Measurements from ENCODE around the gene PKP2. TPM values are rescaled to one million over a fixed set of nuclear protein-coding genes. Genes with fewer than 3 reads are reported as not detected.
"Not testable (repeated sequence)": the region's sequence is repeated elsewhere in the genome, so short reads cannot be mapped to it uniquely, and the experiment has no call there.

The PKP2 gene
- total and polyA plus RNA-seq, 4 donors = 0.91 to 10.4 (median 3.8) TPM

DNA sequence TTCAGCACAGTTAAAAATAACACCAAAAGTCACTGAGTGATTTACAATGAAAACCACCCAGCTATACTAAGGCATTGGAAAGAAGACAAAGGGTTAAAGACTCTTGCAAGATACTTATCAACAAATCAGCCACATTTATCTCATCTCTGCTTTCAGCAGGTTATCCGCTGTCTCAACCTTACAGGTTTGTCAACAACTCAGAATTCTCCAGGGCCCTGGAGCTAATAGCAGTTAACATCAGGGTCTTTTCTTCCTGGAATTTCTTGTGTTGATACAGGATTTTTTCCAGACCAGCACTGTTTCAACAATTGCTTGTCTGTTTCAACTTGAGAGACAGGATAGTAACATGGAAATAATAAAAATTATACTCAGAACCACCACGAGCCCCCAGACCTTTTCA lies 3.5 kb downstream of the PKP2 start:
- no peak overlapping the region for H3K4me3 ChIP-seq

DNA sequence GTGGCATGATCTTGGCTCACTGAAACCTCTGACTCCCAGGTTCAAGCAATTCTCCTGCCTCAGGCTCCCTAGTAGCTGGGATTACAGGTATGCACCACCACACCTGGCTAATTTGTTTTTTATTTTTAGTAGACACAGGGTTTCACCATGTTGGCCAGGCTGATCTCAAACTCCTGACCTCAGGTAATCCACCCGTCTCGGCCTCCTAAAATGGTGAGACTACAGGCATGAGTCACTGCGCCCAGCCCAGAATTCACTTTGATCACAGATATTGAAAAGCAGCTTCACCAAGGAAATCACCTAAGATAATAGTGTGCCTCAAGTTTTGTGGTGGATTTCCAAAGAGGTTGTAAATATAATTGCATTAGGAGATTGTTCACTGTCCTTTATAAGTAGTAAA lies 4.2 kb downstream of the PKP2 start:
- not testable (repeated sequence) for H3K9ac ChIP-seq (ENCODE audit: insufficient read depth in 1 of 2, low read length in 2 of 2); ATAC-seq (ENCODE audit: insufficient read depth, low FRiP score); H3K4me3 ChIP-seq; H3K9me3 ChIP-seq (ENCODE audit: control insufficient read depth in 4 of 4, insufficient read depth in 3 of 4, low read length in 3 of 4); DNase-seq; H3K36me3 ChIP-seq (ENCODE audit: control insufficient read depth in 4 of 4, insufficient read depth in 4 of 4, low read length in 4 of 4)
- peak overlapping the region in 1 of 2 donors; percentile 74 for H3K27ac ChIP-seq (ENCODE audit: low read depth in 1 of 2, low read length in 1 of 2)
- peaks cover 8 to 20% (median 11%) of the 10 kb centered on the region in 5 donors for H3K4me1 ChIP-seq (ENCODE audit: control insufficient read depth in 5 of 5, insufficient read depth in 5 of 5, low read length in 5 of 5)
- WGBS, 2 donors = 73 to 85% methylated on average over 3 of the region's 3 CpGs
- peaks cover 0 to 37% (median 8%) of the 10 kb centered on the region in 3 donors for H3K27me3 ChIP-seq (ENCODE audit: control insufficient read depth in 3 of 3, insufficient read depth in 3 of 3, low read length in 2 of 3)

More for the DNA sequence above, 3.5 kb downstream of the PKP2 start:
- DNase-seq (no peak), ATAC-seq (ENCODE audit: insufficient read depth, low FRiP score) (no peak)
- peaks cover 8 to 25% (median 13%) of the 10 kb centered on the region in 5 donors for H3K4me1 ChIP-seq (ENCODE audit: control insufficient read depth in 5 of 5, insufficient read depth in 5 of 5, low read length in 5 of 5)
- WGBS, 2 donors = 33 to 57% methylated on average over 2 of the region's 2 CpGs
- H3K9me3 ChIP-seq (ENCODE audit: control insufficient read depth in 4 of 4, insufficient read depth in 3 of 4, low read length in 3 of 4) = peaks cover 0 to 2% (median 0%) of the 10 kb centered on the region in 4 donors
- TF ChIP-seq, protein P1, sequence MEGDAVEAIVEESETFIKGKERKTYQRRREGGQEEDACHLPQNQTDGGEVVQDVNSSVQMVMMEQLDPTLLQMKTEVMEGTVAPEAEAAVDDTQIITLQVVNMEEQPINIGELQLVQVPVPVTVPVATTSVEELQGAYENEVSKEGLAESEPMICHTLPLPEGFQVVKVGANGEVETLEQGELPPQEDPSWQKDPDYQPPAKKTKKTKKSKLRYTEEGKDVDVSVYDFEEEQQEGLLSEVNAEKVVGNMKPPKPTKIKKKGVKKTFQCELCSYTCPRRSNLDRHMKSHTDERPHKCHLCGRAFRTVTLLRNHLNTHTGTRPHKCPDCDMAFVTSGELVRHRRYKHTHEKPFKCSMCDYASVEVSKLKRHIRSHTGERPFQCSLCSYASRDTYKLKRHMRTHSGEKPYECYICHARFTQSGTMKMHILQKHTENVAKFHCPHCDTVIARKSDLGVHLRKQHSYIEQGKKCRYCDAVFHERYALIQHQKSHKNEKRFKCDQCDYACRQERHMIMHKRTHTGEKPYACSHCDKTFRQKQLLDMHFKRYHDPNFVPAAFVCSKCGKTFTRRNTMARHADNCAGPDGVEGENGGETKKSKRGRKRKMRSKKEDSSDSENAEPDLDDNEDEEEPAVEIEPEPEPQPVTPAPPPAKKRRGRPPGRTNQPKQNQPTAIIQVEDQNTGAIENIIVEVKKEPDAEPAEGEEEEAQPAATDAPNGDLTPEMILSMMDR (IDR thresholded peaks at IDR 0.05; ENCODE audit: control extremely low read depth, extremely low read depth) = no peak
- peak overlapping the region in 1 of 2 donors; percentile 17 for H3K9ac ChIP-seq (ENCODE audit: insufficient read depth in 1 of 2, low read length in 2 of 2)
- no peaks in the 10 kb centered on the region for H3K36me3 ChIP-seq (ENCODE audit: control insufficient read depth in 4 of 4, insufficient read depth in 4 of 4, low read length in 4 of 4)
- H3K27me3 ChIP-seq (ENCODE audit: control insufficient read depth in 3 of 3, insufficient read depth in 3 of 3, low read length in 2 of 3) = peaks cover 0 to 37% (median 8%) of the 10 kb centered on the region in 3 donors
- H3K27ac ChIP-seq (ENCODE audit: low read depth in 1 of 2, low read length in 1 of 2) = peak overlapping the region in 1 of 2 donors; percentile 97

DNA sequence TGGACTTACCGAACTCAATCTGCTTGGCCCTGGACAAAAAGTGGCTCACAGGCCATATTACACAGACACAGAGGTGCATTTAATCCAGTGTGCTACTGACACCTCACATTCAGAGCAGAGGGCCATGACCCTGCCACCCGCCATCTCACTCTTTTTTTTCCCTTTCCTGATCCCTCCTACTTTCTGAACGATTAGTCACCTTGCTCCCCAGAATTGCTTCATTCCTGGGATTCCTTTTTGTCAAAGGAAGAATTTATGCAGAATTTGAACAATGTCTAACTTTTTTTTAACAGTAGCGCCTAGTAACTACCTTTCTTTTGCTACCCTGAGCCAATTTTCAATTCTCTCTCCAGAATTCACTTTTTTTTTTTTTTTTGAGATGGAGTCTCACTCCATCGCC lies 4.6 kb downstream of the PKP2 start:
- H3K27ac ChIP-seq (ENCODE audit: low read depth in 1 of 2, low read length in 1 of 2) = peak overlapping the region in 1 of 2 donors; percentile 74
- ATAC-seq (ENCODE audit: insufficient read depth, low FRiP score) (no peak), DNase-seq (no peak)
- peaks cover 8 to 16% (median 9%) of the 10 kb centered on the region in 5 donors for H3K4me1 ChIP-seq (ENCODE audit: control insufficient read depth in 5 of 5, insufficient read depth in 5 of 5, low read length in 5 of 5)
- no peak overlapping the region for H3K9ac ChIP-seq (ENCODE audit: insufficient read depth in 1 of 2, low read length in 2 of 2)
- 56 to 67% methylated on average over 5 of the region's 5 CpGs for WGBS, 2 donors
- no peaks in the 10 kb centered on the region for H3K9me3 ChIP-seq (ENCODE audit: control insufficient read depth in 4 of 4, insufficient read depth in 3 of 4, low read length in 3 of 4)
- TF ChIP-seq, protein P1 (IDR thresholded peaks at IDR 0.05; ENCODE audit: control extremely low read depth, extremely low read depth) = no peak
- peaks cover 0 to 37% (median 8%) of the 10 kb centered on the region in 3 donors for H3K27me3 ChIP-seq (ENCODE audit: control insufficient read depth in 3 of 3, insufficient read depth in 3 of 3, low read length in 2 of 3)
- no peak overlapping the region for H3K4me3 ChIP-seq
- H3K36me3 ChIP-seq (ENCODE audit: control insufficient read depth in 4 of 4, insufficient read depth in 4 of 4, low read length in 4 of 4) = no peaks in the 10 kb centered on the region

DNA sequence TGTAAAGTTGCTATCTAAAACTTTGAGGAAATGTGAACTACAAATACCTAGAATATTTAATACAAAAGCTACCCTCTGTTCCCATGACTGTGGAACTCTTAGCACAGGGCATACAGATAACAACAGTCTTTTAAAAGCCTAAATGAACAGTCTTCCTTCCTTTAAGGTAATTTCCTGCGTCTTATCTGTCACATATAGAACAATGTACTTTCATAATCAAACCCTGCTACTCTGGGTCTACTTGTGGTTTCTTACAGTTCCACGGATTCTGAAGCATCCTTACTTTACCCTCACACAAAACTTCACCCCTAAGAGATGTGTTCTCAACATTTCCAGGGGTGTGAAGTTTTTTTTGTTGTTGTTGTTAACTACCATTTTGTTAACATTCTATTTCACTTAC lies 5.1 kb downstream of the PKP2 start:
- Histone ChIP-seq H3K27me3 (ENCODE audit: control insufficient read depth in 3 of 3, insufficient read depth in 3 of 3, low read length in 2 of 3) (peaks cover 0 to 37% (median 8%) of the 10 kb centered on the region in 3 donors), H3K36me3 (ENCODE audit: control insufficient read depth in 4 of 4, insufficient read depth in 4 of 4, low read length in 4 of 4) (no peaks in the 10 kb centered on the region), H3K9me3 (ENCODE audit: control insufficient read depth in 4 of 4, insufficient read depth in 3 of 4, low read length in 3 of 4) (no peaks in the 10 kb centered on the region), H3K27ac (ENCODE audit: low read depth in 1 of 2, low read length in 1 of 2) (peak overlapping the region in 1 of 2 donors; percentile 74), H3K9ac (ENCODE audit: insufficient read depth in 1 of 2, low read length in 2 of 2) (no peak overlapping the region), H3K4me3 (no peak overlapping the region), H3K4me1 (ENCODE audit: control insufficient read depth in 5 of 5, insufficient read depth in 5 of 5, low read length in 5 of 5) (peaks cover 8 to 16% (median 9%) of the 10 kb centered on the region in 5 donors)
- DNase-seq (no peak), ATAC-seq (ENCODE audit: insufficient read depth, low FRiP score) (no peak)
- WGBS, 2 donors = 23 to 27% methylated on average over 2 of the region's 2 CpGs
- TF ChIP-seq, protein P1 (IDR thresholded peaks at IDR 0.05; ENCODE audit: control extremely low read depth, extremely low read depth) = no peak
